Small intestine (tissue), 7 donors: Measurements from ENCODE around the gene ZNF407. TPM values are rescaled to one million over a fixed set of nuclear protein-coding genes. Genes with fewer than 3 reads are reported as not detected.

Experiments
- DNase-seq, 2 donors: peaks; one replicate each; pipeline versions ENCODE4 v3.0.0 to v3.0.0-alpha.2; 2013
- FAIRE-seq: peaks from 2 replicates; lab custom pipeline; 2012; peaks lifted over from hg19 to GRCh38; lab: Jason Lieb, UNC
- H3K27ac ChIP-seq, 3 donors: one replicate each; pipeline ENCODE4 v1.5.1; 2013; ENCODE audit warnings: low read length in 2 of 3, mild to moderate bottlenecking in 2 of 3, control low read depth in 1 of 3, inconsistent platforms in 1 of 3, low read depth in 1 of 3, moderate library complexity in 1 of 3
- H3K27me3 ChIP-seq, 3 donors: one replicate each; pipeline ENCODE4 v1.6.1; 2013; ENCODE audit warnings: low read length in 3 of 3, inconsistent platforms in 1 of 3; ENCODE audit not compliant: control insufficient read depth in 3 of 3, insufficient read depth in 3 of 3
- H3K36me3 ChIP-seq, 3 donors: one replicate each; pipeline ENCODE4 v1.6.1; 2013; ENCODE audit warnings: low read length in 3 of 3, inconsistent platforms in 1 of 3, low read depth in 1 of 3, mild to moderate bottlenecking in 1 of 3, moderate library complexity in 1 of 3; ENCODE audit not compliant: control insufficient read depth in 3 of 3, insufficient read depth in 2 of 3
- H3K4me1 ChIP-seq, 3 donors: one replicate each; pipeline ENCODE4 v1.6.1; 2013; ENCODE audit warnings: low read length in 2 of 3, inconsistent platforms in 1 of 3, low read depth in 1 of 3, mild to moderate bottlenecking in 1 of 3, moderate library complexity in 1 of 3; ENCODE audit not compliant: control insufficient read depth in 3 of 3, insufficient read depth in 2 of 3
- H3K4me3 ChIP-seq, 3 donors: one replicate each; pipeline ENCODE4 v1.5.1; 2013; ENCODE audit warnings: low read length in 3 of 3, control low read depth in 1 of 3, inconsistent platforms in 1 of 3, low read depth in 1 of 3, mild to moderate bottlenecking in 1 of 3, moderate library complexity in 1 of 3
- H3K9me3 ChIP-seq, 2 donors: one replicate each; pipeline ENCODE4 v1.6.1; 2013; ENCODE audit warnings: low read depth in 1 of 2, low read length in 1 of 2; ENCODE audit not compliant: control insufficient read depth in 2 of 2, insufficient read depth in 1 of 2
- WGBS, 3 donors: extraction: QIAGEN DNeasy Blood & Tissue Kit; methylation state at CpG; one replicate each; pipeline ENCODE4 v1.1.7; 2013; 5-methylcytosine and 5-hydroxymethylcytosine counted together
- polyA plus RNA-seq, 4 donors: library from polyadenylated mRNA; stranded (reverse) in 3 of 4; unstranded in 1 of 4; fragments of 200-250 nt in 3 of 4; fragments of 120-200 nt in 1 of 4; gene quantifications; one replicate each; pipeline versions ENCODE4 v1.2.1 to v1.2.3, GENCODE V29; 2013
- donor health status: healthy with polysubstance abuse.
- donor health status: control.
- donor health status: control.
- donor health status: Bipolar disorder and iron deficiency.
- donor health status: healthy.

The ZNF407 gene
- polyA plus RNA-seq, 4 donors, result 2.7 to 6.3 (median 4.0) TPM

- 91 to 98% (median 96%) methylated on average over 4 of the region's 4 CpGs for WGBS, 3 donors
- DNase-seq (no peak), FAIRE-seq (no peak)
- Histone ChIP-seq H3K36me3 (peaks cover 0 to 4% (median 0%) of the 10 kb centered on the region in 3 donors), H3K4me1 (no peaks in the 10 kb centered on the region), H3K9me3 (no peaks in the 10 kb centered on the region), H3K27ac (no peak overlapping the region), H3K27me3 (no peaks in the 10 kb centered on the region), H3K4me3 (no peak overlapping the region)
These were observed 198.5 kb downstream of the ZNF407 start for GRCh38 chr18:74796211-74796610.

GRCh38 chr18:74796841-74797576 lies 199.3 kb downstream of the ZNF407 start:
- Histone ChIP-seq H3K4me3 (no peak overlapping the region), H3K27ac (no peak overlapping the region), H3K4me1 (no peaks in the 10 kb centered on the region), H3K36me3 (peaks cover 0 to 4% (median 0%) of the 10 kb centered on the region in 3 donors), H3K9me3 (no peaks in the 10 kb centered on the region), H3K27me3 (no peaks in the 10 kb centered on the region)
- no peak for DNase-seq
- FAIRE-seq, result no peak
- 43 to 49% (median 44%) methylated on average over 7 of the region's 7 CpGs for WGBS, 3 donors

- FAIRE-seq (no peak), DNase-seq (no peak)
- Histone ChIP-seq H3K27me3 (no peaks in the 10 kb centered on the region), H3K4me3 (no peak overlapping the region), H3K36me3 (peaks cover 0 to 4% (median 0%) of the 10 kb centered on the region in 3 donors), H3K27ac (no peak overlapping the region), H3K4me1 (no peaks in the 10 kb centered on the region), H3K9me3 (no peaks in the 10 kb centered on the region)
- 71 to 77% (median 72%) methylated on average over 6 of the region's 6 CpGs for WGBS, 3 donors
These were observed 200.0 kb downstream of the ZNF407 start for GRCh38 chr18:74797577-74798151.

- Histone ChIP-seq H3K9me3 (no peaks in the 10 kb centered on the region), H3K36me3 (no peaks in the 10 kb centered on the region), H3K4me1 (no peaks in the 10 kb centered on the region), H3K27ac (no peak overlapping the region), H3K27me3 (no peaks in the 10 kb centered on the region), H3K4me3 (no peak overlapping the region)
- no peak for FAIRE-seq
- 91 to 99% (median 92%) methylated on average over 2 of the region's 2 CpGs for WGBS, 3 donors
- DNase-seq, result no peak
These were observed 201.9 kb downstream of the ZNF407 start for GRCh38 chr18:74799542-74799941.

DNA sequence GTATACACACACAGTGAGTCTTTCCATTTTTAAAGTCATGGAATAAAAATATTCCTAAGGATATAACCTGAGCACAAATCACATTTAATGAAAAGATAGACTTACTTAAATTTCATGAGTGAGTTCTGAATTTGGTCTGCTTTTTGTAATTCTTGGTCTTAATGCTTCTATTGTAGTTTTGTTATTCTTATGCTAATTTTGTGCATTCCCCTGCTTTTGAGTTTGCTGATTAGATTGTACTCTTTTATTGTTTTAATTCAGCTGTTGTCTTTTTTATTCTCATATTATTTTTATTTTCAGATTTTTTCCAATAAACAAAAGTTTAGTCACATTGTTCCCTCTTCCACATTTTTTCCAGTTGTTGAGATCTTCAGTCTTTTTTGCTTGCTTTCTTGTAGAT lies 202.4 kb downstream of the ZNF407 start:
- no peak for DNase-seq
- Histone ChIP-seq H3K36me3 (no peaks in the 10 kb centered on the region), H3K4me1 (no peaks in the 10 kb centered on the region), H3K4me3 (no peak overlapping the region), H3K9me3 (no peaks in the 10 kb centered on the region), H3K27ac (no peak overlapping the region), H3K27me3 (no peaks in the 10 kb centered on the region)
- FAIRE-seq, result no peak

DNA sequence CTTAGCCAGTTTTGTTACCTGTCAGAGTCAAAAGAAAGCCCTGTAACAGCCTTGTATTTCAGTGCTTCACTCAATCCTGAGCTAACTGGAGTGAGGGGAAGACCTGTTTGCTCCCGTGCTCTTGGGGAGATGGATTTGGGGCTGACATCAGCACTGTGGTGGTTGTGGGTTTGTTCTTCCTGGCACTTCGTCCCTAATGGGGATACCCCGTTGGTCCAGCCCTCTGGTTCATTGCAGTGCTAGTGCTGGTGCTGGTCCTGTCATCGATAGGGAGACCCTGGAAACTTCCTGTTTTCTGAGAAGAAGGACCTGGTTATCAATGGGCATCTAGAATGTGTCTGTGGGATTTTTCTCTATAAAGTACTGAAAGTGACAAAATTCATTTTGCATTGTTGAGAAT lies 205.4 kb downstream of the ZNF407 start:
- WGBS, 3 donors, result 80 to 89% (median 88%) methylated on average over 4 of the region's 4 CpGs
- peaks cover 0 to 6% (median 4%) of the 10 kb centered on the region in 3 donors for H3K4me1 ChIP-seq
- no peak overlapping the region for H3K4me3 ChIP-seq
- H3K36me3 ChIP-seq, result no peaks in the 10 kb centered on the region
- no peak for DNase-seq
- no peaks in the 10 kb centered on the region for H3K27me3 ChIP-seq
- no peaks in the 10 kb centered on the region for H3K9me3 ChIP-seq
- FAIRE-seq, result no peak
- H3K27ac ChIP-seq, result no peak overlapping the region

DNA sequence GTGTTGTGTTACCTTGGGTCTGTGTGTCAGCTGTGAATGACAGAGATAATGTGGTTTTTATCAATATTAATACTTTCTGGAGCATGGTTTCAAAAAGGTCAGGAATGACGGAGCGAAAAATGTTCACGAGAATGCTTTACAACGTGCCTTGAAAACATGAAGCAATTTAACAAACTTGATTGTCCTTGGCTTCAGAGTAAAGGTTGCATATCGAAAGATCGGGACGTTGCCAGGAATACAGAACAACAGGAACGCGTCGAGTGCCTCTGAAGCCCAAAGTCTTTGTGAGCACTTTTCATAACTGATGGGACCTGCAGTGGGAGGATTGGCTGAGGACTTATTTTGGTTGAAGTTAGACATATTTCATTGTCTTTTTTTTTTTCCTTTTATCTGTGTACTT lies 206.1 kb downstream of the ZNF407 start:
- Histone ChIP-seq H3K4me1 (peaks cover 0 to 6% (median 4%) of the 10 kb centered on the region in 3 donors), H3K36me3 (no peaks in the 10 kb centered on the region), H3K9me3 (no peaks in the 10 kb centered on the region), H3K27me3 (no peaks in the 10 kb centered on the region), H3K4me3 (no peak overlapping the region), H3K27ac (no peak overlapping the region)
- WGBS, 3 donors, result 67 to 80% (median 72%) methylated on average over 10 of the region's 10 CpGs
- DNase-seq (peak in 1 of 2 donors; percentile 42), FAIRE-seq (no peak)

DNA sequence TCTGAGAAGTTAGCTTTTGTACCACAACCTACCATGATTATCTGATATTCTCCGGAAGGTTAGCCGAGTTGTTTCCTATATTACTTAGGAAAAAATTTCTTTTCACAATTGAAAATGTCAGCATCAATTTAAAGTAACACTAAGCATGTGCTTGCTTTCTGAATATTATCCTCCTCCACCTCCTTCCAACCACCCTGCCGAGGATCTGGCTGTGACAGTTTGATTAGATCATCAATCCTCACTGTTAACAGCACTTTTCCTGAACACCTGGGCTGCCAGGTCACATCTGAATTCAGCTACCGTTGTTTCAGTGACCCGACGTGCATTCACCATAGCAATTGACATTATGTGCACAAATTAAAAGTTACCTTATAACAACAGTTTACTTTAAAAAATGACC lies 207.0 kb downstream of the ZNF407 start:
- Histone ChIP-seq H3K27ac (no peak overlapping the region), H3K9me3 (no peaks in the 10 kb centered on the region), H3K36me3 (no peaks in the 10 kb centered on the region), H3K4me3 (no peak overlapping the region), H3K27me3 (no peaks in the 10 kb centered on the region), H3K4me1 (peaks cover 0 to 6% (median 4%) of the 10 kb centered on the region in 3 donors)
- FAIRE-seq (no peak), DNase-seq (no peak)
- 45 to 61% (median 49%) methylated on average over 6 of the region's 6 CpGs for WGBS, 3 donors
